Hair follicular keratinocyte (primary cell): ENCODE data around the gene KRTAP9-7. TPM values are rescaled to one million over a fixed set of nuclear protein-coding genes. Genes with fewer than 3 reads are reported as not detected.

Experiments
- total RNA-seq: library from RNA; depleted of rRNA; stranded (reverse); fragments of >200 nt; gene quantifications from 2 replicates; pipeline ENCODE4 v1.2.3, GENCODE V29; 2015

KRTAP9-7 gene, protein sequence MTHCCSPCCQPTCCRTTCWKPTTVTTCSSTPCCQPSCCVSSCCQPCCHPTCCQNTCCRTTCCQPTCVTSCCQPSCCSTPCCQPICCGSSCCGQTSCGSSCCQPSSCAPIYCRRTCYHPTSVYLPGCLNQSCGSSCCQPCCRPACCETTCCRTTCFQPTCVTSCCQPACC
- total RNA-seq, result not detected in 2 replicates

DNA sequence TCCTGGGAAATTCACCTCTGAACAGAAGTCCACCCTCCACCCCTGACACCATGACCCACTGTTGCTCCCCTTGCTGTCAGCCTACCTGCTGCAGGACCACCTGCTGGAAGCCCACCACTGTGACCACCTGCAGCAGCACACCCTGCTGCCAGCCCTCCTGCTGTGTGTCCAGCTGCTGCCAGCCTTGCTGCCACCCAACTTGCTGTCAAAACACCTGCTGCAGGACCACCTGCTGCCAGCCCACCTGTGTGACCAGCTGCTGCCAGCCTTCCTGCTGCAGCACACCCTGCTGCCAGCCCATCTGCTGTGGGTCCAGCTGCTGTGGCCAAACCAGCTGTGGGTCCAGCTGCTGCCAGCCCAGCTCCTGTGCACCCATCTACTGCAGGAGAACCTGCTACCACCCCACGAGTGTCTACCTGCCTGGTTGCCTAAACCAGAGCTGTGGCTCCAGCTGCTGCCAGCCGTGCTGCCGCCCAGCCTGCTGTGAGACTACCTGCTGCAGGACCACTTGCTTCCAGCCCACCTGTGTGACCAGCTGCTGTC lies at the start of gene KRTAP9-7:
Gene KRTAP9-7 (plus strand): TSS at position 51 of the 543 bp plus-strand sequence. CDS start 0 bp downstream, at position 51.

DNA sequence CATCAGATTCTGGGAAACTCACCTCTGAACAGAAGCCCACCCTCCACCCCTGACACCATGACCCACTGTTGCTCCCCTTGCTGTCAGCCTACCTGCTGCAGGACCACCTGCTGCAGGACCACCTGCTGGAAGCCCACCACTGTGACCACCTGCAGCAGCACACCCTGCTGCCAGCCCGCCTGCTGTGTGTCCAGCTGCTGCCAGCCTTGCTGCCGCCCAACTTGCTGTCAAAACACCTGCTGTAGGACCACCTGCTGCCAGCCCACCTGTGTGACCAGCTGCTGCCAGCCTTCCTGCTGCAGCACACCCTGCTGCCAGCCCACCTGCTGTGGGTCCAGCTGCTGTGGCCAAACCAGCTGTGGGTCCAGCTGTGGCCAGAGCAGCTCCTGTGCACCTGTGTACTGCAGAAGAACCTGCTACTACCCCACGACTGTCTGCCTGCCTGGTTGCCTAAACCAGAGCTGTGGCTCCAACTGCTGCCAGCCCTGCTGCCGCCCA lies 48.9 kb upstream of the KRTAP9-7 start, which contains the start of gene KRTAP9-2:
Gene KRTAP9-2 (plus strand): TSS at position 51 of the 498 bp plus-strand sequence. CDS start 7 bp downstream, at position 58.

DNA sequence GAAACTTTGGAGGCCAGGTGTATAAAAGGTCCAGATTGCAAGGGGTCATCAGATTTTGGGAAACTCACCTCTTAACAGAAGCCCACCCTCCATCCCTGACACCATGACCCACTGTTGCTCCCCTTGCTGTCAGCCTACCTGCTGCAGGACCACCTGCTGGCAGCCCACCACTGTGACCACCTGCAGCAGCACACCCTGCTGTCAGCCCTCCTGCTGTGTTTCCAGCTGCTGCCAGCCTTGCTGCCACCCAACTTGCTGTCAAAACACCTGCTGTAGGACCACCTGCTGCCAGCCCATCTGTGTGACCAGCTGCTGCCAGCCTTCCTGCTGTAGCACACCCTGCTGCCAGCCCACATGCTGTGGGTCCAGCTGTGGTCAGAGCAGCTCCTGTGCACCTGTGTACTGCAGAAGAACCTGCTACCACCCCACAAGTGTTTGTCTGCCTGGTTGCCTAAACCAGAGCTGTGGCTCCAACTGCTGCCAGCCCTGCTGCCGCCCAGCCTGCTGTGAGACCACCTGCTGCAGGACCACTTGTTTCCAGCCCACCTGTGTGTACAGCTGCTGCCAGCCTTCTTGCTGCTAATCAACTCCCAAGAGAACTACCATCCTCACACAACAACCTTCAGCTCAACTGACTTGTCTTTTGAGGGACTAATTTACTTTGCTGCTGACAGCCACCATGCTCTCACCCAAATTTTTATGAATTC lies 42.9 kb upstream of the KRTAP9-7 start, which contains the start of gene KRTAP9-3:
Gene KRTAP9-3 (plus strand): TSS at position 51 of the 707 bp plus-strand sequence. CDS start 53 bp downstream, at position 104.

DNA sequence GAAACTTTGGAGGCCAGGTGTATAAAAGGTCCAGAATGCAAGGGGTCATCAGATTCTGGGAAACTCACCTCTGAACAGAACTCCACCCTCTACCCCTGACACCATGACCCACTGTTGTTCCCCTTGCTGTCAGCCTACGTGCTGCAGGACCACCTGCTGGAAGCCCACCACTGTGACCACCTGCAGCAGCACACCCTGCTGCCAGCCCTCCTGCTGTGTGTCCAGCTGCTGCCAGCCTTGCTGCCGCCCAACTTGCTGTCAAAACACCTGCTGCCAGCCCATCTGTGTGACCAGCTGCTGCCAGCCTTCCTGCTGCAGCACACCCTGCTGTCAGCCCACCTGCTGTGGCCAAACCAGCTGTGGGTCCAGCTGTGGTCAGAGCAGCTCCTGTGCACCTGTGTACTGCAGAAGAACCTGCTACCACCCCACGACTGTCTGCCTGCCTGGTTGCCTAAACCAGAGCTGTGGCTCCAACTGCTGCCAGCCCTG lies 37.5 kb upstream of the KRTAP9-7 start, which contains the start of gene KRTAP9-8:
Gene KRTAP9-8 (plus strand): TSS at position 51 of the 489 bp plus-strand sequence. CDS start 53 bp downstream, at position 104.

DNA sequence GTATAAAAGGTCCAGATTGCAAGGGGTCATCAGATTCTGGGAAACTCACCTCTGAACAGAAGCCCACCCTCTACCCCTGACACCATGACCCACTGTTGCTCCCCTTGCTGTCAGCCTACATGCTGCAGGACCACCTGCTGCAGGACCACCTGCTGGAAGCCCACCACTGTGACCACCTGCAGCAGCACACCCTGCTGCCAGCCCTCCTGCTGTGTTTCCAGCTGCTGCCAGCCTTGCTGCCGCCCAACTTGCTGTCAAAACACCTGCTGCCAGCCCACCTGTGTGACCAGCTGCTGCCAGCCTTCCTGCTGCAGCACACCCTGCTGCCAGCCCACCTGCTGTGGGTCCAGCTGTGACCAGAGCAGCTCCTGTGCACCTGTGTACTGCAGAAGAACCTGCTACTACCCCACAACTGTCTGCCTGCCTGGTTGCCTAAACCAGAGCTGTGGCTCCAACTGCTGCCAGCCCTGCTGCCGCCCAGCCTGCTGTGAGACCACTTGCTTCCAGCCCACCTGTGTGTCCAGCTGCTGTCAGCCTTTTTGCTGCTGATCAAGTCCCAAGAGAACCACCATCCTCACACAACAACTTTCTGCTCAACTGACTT lies 25.8 kb upstream of the KRTAP9-7 start, which contains the start of gene KRTAP9-4:
Gene KRTAP9-4 (plus strand): TSS at position 51 of the 604 bp plus-strand sequence. CDS start 34 bp downstream, at position 85.

DNA sequence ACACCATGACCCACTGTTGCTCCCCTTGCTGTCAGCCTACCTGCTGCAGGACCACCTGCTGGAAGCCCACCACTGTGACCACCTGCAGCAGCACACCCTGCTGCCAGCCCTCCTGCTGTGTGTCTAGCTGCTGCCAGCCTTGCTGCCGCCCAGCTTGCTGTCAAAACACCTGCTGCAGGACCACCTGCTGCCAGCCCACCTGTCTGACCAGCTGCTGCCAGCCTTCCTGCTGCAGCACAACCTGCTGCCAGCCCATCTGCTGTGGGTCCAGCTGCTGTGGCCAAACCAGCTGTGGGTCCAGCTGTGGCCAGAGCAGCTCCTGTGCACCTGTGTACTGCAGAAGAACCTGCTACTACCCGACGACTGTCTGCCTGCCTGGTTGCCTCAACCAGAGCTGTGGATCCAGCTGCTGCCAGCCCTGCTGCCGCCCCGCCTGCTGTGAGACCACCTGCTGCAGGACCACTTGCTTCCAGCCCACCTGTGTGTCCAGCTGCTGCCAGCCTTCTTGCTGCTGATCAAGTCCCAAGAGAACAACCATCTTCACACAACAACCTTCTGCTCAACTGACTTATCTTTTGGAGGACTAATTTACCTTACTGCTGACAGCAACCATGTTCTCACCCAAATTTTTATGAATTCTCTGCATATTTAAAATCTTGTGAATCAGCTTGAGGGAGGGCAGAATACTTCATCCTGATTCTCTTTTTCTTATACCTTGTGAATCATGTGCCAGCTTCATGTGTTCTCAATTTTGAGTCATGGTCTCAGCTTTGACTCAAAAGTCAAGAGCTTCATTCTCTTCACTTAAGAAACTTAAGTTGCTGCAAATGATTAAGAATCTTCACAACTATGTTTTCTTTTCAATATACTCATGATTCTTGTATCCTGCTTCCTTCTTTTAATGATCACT lies 19.9 kb upstream of the KRTAP9-7 start, which contains the start of gene KRTAP9-9:
Gene KRTAP9-9 (plus strand): TSS at position 4 of the 910 bp plus-strand sequence.

DNA sequence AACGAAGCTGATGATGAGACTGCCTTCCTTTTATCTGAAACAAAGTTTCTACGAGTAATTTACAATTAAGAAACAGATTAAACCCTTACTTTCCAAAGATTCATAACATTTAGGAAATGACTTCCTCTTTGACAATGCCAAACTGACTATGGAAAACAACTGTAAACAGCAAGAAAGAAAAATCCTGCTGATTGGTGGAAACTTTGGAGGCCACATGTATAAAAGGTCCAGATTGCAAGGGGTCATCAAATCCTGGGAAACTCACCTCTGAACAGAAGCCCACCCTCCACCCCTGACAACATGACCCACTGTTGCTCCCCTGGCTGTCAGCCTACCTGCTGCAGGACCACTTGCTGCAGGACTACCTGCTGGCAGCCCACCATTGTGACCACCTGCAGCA lies 10.4 kb upstream of the KRTAP9-7 start, which contains the start of gene KRTAP9-6:
Gene KRTAP9-6 (plus strand): TSS at position 301 of the 400 bp plus-strand sequence. CDS start 0 bp downstream, at position 301.

DNA sequence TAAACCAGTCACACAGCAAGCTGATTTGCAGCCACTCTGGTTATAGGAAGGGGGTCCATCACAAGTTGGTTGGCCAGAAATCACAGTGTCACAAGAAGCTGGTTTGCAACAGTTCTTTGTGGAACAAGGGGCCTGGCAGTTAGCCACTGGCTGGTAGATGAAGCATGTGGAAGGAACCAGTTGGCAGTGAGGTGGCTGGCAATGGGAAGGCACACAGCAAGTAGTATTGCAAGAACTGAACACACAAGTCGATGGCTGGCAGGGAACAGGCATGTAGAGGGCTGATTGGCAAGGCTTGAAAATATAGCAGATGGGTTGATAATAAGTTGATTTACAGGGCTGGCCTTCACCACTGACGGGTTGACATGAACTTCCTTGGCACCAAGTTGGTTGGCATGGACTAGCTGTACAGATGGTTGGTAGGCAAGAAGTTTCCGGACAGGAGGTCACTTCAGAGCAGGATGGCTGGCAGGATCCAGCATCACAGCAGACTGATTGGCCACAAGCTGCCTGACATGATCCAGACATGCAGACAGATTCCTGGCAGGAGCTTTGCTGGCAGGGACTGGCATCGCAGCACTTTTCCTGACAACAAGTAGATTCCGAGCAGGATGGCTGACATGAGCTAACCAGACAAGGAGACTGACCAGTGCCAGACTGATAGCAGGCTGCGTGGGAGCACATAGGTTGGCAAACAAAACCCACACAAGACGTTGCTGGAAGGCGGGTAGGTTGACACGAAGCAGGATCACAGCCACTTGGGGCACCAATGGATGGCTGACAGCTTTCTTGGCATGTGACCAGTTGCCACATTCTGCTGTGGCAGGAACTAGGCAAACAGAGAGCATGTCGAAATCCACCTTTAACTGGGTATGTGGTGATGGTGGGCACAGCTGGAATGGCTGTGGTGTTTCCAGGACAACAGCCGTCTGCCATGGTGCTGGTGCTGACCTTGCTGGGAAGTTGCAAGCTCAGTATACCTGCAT lies 26.7 kb downstream of the KRTAP9-7 start, which contains the start of gene KRTAP29-1:
Gene KRTAP29-1 (minus strand): TSS at position 936 of the 986 bp plus-strand sequence. CDS start 0 bp downstream, at position 936.

DNA sequence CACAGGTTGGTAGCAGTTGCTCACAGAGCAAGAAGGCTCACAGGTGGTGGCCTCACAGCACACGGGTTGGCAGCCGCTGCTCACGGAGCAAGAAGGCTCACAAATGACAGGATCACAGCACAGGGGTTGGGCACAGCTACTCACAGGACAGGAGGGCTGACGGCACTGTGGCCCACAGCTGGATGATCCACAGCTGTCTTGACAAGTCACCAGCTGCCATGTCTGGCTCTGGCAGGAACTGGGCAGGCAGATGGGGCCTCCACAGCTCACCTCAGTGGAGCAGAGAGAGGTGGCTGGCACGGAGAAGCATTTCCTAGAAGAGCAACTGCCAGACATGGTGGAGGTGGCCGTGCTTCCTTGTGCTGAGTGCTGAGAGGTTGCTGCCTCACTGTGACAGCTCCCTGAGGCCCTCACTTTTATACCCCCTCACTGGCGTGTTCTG lies 33.4 kb downstream of the KRTAP9-7 start, which contains the start of gene KRTAP16-1:
Gene KRTAP16-1 (minus strand): TSS at position 392 of the 442 bp plus-strand sequence. CDS start 56 bp downstream, at position 336.

DNA sequence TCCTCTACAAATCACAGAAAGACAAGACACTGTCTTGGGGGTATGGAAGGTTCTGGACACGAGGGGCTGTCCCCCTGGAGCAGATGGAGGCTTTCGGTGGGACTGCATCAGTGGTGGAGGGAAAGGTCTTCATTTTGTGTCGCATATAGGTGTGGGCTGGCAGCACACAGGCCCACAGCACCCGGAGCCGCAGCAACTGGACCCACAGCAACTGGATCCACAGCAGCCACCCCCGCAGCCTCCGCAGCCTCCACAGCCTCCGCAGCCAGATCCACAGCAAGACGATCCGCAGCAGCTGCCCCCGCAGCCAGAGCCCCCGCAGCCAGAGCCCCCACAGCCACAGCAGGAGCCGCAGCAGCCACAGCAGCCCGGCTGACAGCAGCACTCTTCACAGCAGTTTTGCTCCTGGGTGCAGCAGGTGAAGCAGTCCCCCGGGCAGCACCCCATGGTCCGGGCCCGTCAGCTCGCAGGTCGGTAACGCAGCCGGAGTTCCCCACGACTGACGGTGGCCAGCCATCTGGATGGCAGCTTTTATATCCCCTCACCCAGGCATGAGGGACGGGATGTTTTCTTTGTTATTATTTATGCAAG lies 39.8 kb downstream of the KRTAP9-7 start, which contains the start of gene KRTAP17-1:
Gene KRTAP17-1 (minus strand): TSS at position 507 of the 591 bp plus-strand sequence. CDS start 60 bp downstream, at position 447.

Other genes starting within 250 kb of the KRTAP9-7 start
- gene KRTAP1-5, start 248.5 kb upstream of the KRTAP9-7 start, total RNA-seq, result not detected in 2 replicates
- not detected in 2 replicates for gene KRTAP1-4, start 245.5 kb upstream of the KRTAP9-7 start, total RNA-seq
- gene KRTAP1-3, start 240.8 kb upstream of the KRTAP9-7 start, total RNA-seq, result not detected in 2 replicates
- not detected in 2 replicates for gene KRTAP1-1, start 234.2 kb upstream of the KRTAP9-7 start, total RNA-seq
- gene KRTAP2-1, start 228.4 kb upstream of the KRTAP9-7 start, total RNA-seq, result not detected in 2 replicates
- gene KRTAP2-2, start 220.5 kb upstream of the KRTAP9-7 start, total RNA-seq, result not detected in 2 replicates
- gene KRTAP2-3, start 215.6 kb upstream of the KRTAP9-7 start, total RNA-seq, result 0.15 and 0.62 TPM in 2 replicates
- gene KRTAP2-4, start 209.8 kb upstream of the KRTAP9-7 start, total RNA-seq, result not detected in 2 replicates
- not detected in 2 replicates for gene KRTAP4-7, start 191.5 kb upstream of the KRTAP9-7 start, total RNA-seq
- not detected in 2 replicates for gene KRTAP4-8, start 177.6 kb upstream of the KRTAP9-7 start, total RNA-seq
- gene KRTAP4-16, start 173.5 kb upstream of the KRTAP9-7 start, total RNA-seq, result not detected in 2 replicates
- not detected in 2 replicates for gene KRTAP4-9, start 170.3 kb upstream of the KRTAP9-7 start, total RNA-seq
- not detected in 2 replicates for gene KRTAP4-11, start 157.3 kb upstream of the KRTAP9-7 start, total RNA-seq
- gene KRTAP4-12, start 151.5 kb upstream of the KRTAP9-7 start, total RNA-seq, result not detected in 2 replicates
- not detected in 2 replicates for gene KRTAP4-6, start 135.2 kb upstream of the KRTAP9-7 start, total RNA-seq
- gene KRTAP4-5, start 125.9 kb upstream of the KRTAP9-7 start, total RNA-seq, result not detected in 2 replicates
- not detected in 2 replicates for gene KRTAP4-4, start 115.0 kb upstream of the KRTAP9-7 start, total RNA-seq
- not detected in 2 replicates for gene KRTAP4-3, start 107.5 kb upstream of the KRTAP9-7 start, total RNA-seq
- gene KRTAP4-2, start 97.5 kb upstream of the KRTAP9-7 start, total RNA-seq, result not detected in 2 replicates
- gene KRTAP4-1, start 90.8 kb upstream of the KRTAP9-7 start, total RNA-seq, result not detected in 2 replicates
- gene KRTAP9-1, start 85.8 kb upstream of the KRTAP9-7 start, total RNA-seq, result not detected in 2 replicates
- gene KRTAP9-2, start 49.0 kb upstream of the KRTAP9-7 start, total RNA-seq, result not detected in 2 replicates
- gene KRTAP9-3, start 43.2 kb upstream of the KRTAP9-7 start, total RNA-seq, result not detected in 2 replicates
- gene KRTAP9-8, start 37.7 kb upstream of the KRTAP9-7 start, total RNA-seq, result not detected in 2 replicates
- gene KRTAP9-4, start 26.0 kb upstream of the KRTAP9-7 start, total RNA-seq, result not detected in 2 replicates
- gene KRTAP9-9, start 20.3 kb upstream of the KRTAP9-7 start, total RNA-seq, result not detected in 2 replicates
- gene KRTAP9-6, start 10.3 kb upstream of the KRTAP9-7 start, total RNA-seq, result not detected in 2 replicates
- gene KRTAP29-1, start 27.2 kb downstream of the KRTAP9-7 start, total RNA-seq, result not detected in 2 replicates
- gene KRTAP16-1, start 33.6 kb downstream of the KRTAP9-7 start, total RNA-seq, result not detected in 2 replicates
- gene KRTAP17-1, start 40.0 kb downstream of the KRTAP9-7 start, total RNA-seq, result not detected in 2 replicates
- gene KRT33A, start 75.1 kb downstream of the KRTAP9-7 start, total RNA-seq, result not detected in 2 replicates
- 0.47 TPM in 1 of 2 replicates, not detected in the other for gene KRT33B, start 94.1 kb downstream of the KRTAP9-7 start, total RNA-seq
- 3.3 and 6.6 TPM in 2 replicates for gene KRT34, start 106.6 kb downstream of the KRTAP9-7 start, total RNA-seq
- 0.23 TPM in 1 of 2 replicates, not detected in the other for gene KRT31, start 121.9 kb downstream of the KRTAP9-7 start, total RNA-seq
- gene KRT37, start 148.9 kb downstream of the KRTAP9-7 start, total RNA-seq, result not detected in 2 replicates
- not detected in 2 replicates for gene KRT38, start 165.3 kb downstream of the KRTAP9-7 start, total RNA-seq
- 0.30 TPM in 1 of 2 replicates, not detected in the other for gene KRT32, start 191.7 kb downstream of the KRTAP9-7 start, total RNA-seq
- gene KRT35, start 205.5 kb downstream of the KRTAP9-7 start, total RNA-seq, result not detected in 2 replicates
- not detected in 2 replicates for gene KRT36, start 214.2 kb downstream of the KRTAP9-7 start, total RNA-seq
- not detected in 2 replicates for gene KRT13, start 229.9 kb downstream of the KRTAP9-7 start, total RNA-seq
- gene KRT15, start 243.2 kb downstream of the KRTAP9-7 start, total RNA-seq, result 23.0 and 62.9 TPM in 2 replicates